NCI-H446 (cell line): ENCODE results near the gene FER.

Source experiments
- DNase-seq, 2 experiments: peaks; one replicate each; lab custom pipeline; 2025; lab: John Stamatoyannopoulos, UW

Gene FER

GRCh38 chr5:109246395-109246794 lies 498.7 kb downstream of the FER start:
- DNase-seq, result no peak
